B cell (primary cell): Measurements from ENCODE around the gene PFDN6. TPM values are rescaled to one million over a fixed set of nuclear protein-coding genes. Genes with fewer than 3 reads are reported as not detected.

Experiments
- ATAC-seq: fragments of 200-7000 bp; cut with Tn5 transposase; one replicate; pipeline ENCODE4 v1.10.0; 2021; ENCODE audit warnings: low read depth, mild to moderate bottlenecking, moderate number of reproducible peaks, moderate library complexity
- CTCF ChIA-PET: fragments of 350-600 bp; sonication (Branson Sonifier 250); formaldehyde crosslinking; loops from one replicate; lab custom pipeline; 2021; ENCODE audit warnings: antibody characterized with exemption, inconsistent platforms; lab: Charles Lee
- POLR2A ChIA-PET: fragments of 350-600 bp; sonication (Branson Sonifier 250); formaldehyde crosslinking; loops from one replicate; lab custom pipeline; 2021; ENCODE audit warnings: antibody characterized with exemption; lab: Charles Lee
- DNase-seq: peaks from one replicate; pipeline ENCODE4 v3.0.0; 2013
- H2AFZ ChIP-seq: 2 replicates; pipeline ENCODE4 v1.6.1; 2012; ENCODE audit warnings: mild to moderate bottlenecking, low read depth, low read length; ENCODE audit not compliant: insufficient read depth, poor library complexity, severe bottlenecking
- H3K27ac ChIP-seq, 2 donors: 1 replicate in 1 of 2; 2 replicates in 1 of 2; pipeline ENCODE4 v1.5.1; 2012 to 2013; ENCODE audit warnings: low read length in 2 of 2, mild to moderate bottlenecking in 2 of 2, moderate library complexity in 1 of 2
- H3K27me3 ChIP-seq, 4 experiments: fragments of 200-600 bp in 1 of 4; sonication (generic) in 1 of 4; replicated peaks in 1 of 4; 1 replicate in 2 of 4; 2 replicates in 2 of 4; pipeline versions ENCODE4 v1.6.1 to v1.7.0; 2013 to 2016; ENCODE audit warnings: low read length in 3 of 4, mild to moderate bottlenecking in 2 of 4, mixed read lengths in 1 of 4, moderate library complexity in 1 of 4; ENCODE audit not compliant: insufficient read depth in 4 of 4, control insufficient read depth in 3 of 4; ENCODE audit errors: control extremely low read depth in 1 of 4
- H3K36me3 ChIP-seq, 2 experiments: replicated peaks in 1 of 2; 1 replicate in 1 of 2; 2 replicates in 1 of 2; pipeline versions ENCODE4 v1.6.1 to v1.7.1; 2013; ENCODE audit warnings: low read length in 1 of 2; ENCODE audit not compliant: insufficient read depth in 2 of 2, control insufficient read depth in 1 of 2; ENCODE audit errors: control extremely low read depth in 1 of 2, extremely low read depth in 1 of 2
- H3K4me1 ChIP-seq, 2 donors: fragments of 200-600 bp in 1 of 2; sonication (generic) in 1 of 2; 1 replicate in 1 of 2; 2 replicates in 1 of 2; pipeline versions ENCODE4 v1.5.1 to v1.6.1; 2013 to 2017; ENCODE audit warnings: low read length in 2 of 2; ENCODE audit not compliant: control insufficient read depth in 2 of 2, insufficient read depth in 2 of 2
- H3K4me2 ChIP-seq: replicated peaks from 2 replicates; pipeline ENCODE3; 2012; ENCODE audit warnings: mild to moderate bottlenecking, low read depth, low read length; ENCODE audit not compliant: poor library complexity, severe bottlenecking
- H3K4me3 ChIP-seq, 5 experiments: fragments of 200-600 bp in 1 of 5; sonication (generic) in 1 of 5; 1 replicate in 3 of 5; 2 replicates in 2 of 5; pipeline versions ENCODE4 v1.5.1 to v1.7.0; 2011 to 2016; ENCODE audit warnings: low read length in 4 of 5, mild to moderate bottlenecking in 4 of 5, low read depth in 2 of 5, control low read depth in 1 of 5, moderate library complexity in 1 of 5; ENCODE audit not compliant: insufficient read depth in 1 of 5; ENCODE audit errors: control extremely low read depth in 1 of 5, extremely low read depth in 1 of 5
- H3K79me2 ChIP-seq: fragments of 200-600 bp; sonication (generic); one replicate; pipeline ENCODE4 v1.6.0; 2016; ENCODE audit warnings: low read length; ENCODE audit not compliant: control insufficient read depth, insufficient read depth
- H3K9ac ChIP-seq: fragments of 200-600 bp; sonication (generic); 2 replicates; pipeline ENCODE4 v1.6.1; 2017; ENCODE audit warnings: mild to moderate bottlenecking, low read length, moderate library complexity
- H3K9me3 ChIP-seq, 3 donors: one replicate each; pipeline versions ENCODE4 v1.6.1 to v1.7.1; 2013; ENCODE audit warnings: low read length in 2 of 3; ENCODE audit not compliant: control insufficient read depth in 2 of 3, insufficient read depth in 1 of 3; ENCODE audit errors: control extremely low read depth in 1 of 3
- H4K20me1 ChIP-seq: 2 replicates; pipeline ENCODE4 v1.6.0; 2012; ENCODE audit warnings: mild to moderate bottlenecking, low read length; ENCODE audit not compliant: insufficient read depth, control insufficient read depth, poor library complexity, severe bottlenecking
- H3K27ac Mint-ChIP-seq: one replicate; pipeline ENCODE4 v1.8.0; 2021; ENCODE audit warnings: mixed read lengths
- H3K27me3 Mint-ChIP-seq: one replicate; pipeline ENCODE4 v1.8.0; 2021; ENCODE audit warnings: mixed read lengths
- H3K4me1 Mint-ChIP-seq: one replicate; pipeline ENCODE4 v1.8.0; 2021; ENCODE audit warnings: mixed read lengths
- H3K4me3 Mint-ChIP-seq: one replicate; pipeline ENCODE4 v1.8.0; 2021; ENCODE audit warnings: mixed read lengths
- H3K9me3 Mint-ChIP-seq: one replicate; pipeline ENCODE4 v1.8.0; 2022; ENCODE audit warnings: mixed read lengths; ENCODE audit not compliant: insufficient read depth
- EZH2 ChIP-seq: IDR thresholded peaks from 2 replicates; pipeline ENCODE4 v1.6.1; 2012; ENCODE audit warnings: borderline replicate concordance, low read depth, mild to moderate bottlenecking, moderate library complexity, low read length; ENCODE audit not compliant: insufficient read depth, poor library complexity, severe bottlenecking
- WGBS: methylation state at CpG from one replicate; pipeline ENCODE4 v1.1.5; 2013; ENCODE audit warnings: missing lambda C conversion rate; ENCODE audit not compliant: insufficient coverage; 5-methylcytosine and 5-hydroxymethylcytosine counted together
- intact Hi-C: fragments of 100-400 bp; cut with micrococcal nuclease; formaldehyde crosslinking; loops from one replicate; pipeline ENCODE4 v1.10.0; 2022
- polyA plus RNA-seq: library from polyadenylated mRNA; depleted of rRNA; stranded (reverse); fragments of >200 nt; gene quantifications from 2 replicates; pipeline ENCODE4 v1.2.3, GENCODE V29; 2012
- total RNA-seq, 2 donors: library from RNA; stranded (reverse); fragments of 120-200 nt in 1 of 2; gene quantifications; 1 replicate in 1 of 2; 2 replicates in 1 of 2; pipeline versions ENCODE4 v1.2.3 to v1.2.4, GENCODE V29; 2013 to 2022
- TF ChIP-seq, protein P1 (sequence below): fragments of 200-600 bp; IDR thresholded peaks from one replicate; pipeline ENCODE4 v1.8.0; 2022; ENCODE audit warnings: antibody characterized with exemption, mild to moderate bottlenecking

The PFDN6 gene
- total and polyA plus RNA-seq, 2 donors (not counting 1 experiment from before 2014, with no cell fraction given): 33.2 to 51.1 TPM

DNA sequence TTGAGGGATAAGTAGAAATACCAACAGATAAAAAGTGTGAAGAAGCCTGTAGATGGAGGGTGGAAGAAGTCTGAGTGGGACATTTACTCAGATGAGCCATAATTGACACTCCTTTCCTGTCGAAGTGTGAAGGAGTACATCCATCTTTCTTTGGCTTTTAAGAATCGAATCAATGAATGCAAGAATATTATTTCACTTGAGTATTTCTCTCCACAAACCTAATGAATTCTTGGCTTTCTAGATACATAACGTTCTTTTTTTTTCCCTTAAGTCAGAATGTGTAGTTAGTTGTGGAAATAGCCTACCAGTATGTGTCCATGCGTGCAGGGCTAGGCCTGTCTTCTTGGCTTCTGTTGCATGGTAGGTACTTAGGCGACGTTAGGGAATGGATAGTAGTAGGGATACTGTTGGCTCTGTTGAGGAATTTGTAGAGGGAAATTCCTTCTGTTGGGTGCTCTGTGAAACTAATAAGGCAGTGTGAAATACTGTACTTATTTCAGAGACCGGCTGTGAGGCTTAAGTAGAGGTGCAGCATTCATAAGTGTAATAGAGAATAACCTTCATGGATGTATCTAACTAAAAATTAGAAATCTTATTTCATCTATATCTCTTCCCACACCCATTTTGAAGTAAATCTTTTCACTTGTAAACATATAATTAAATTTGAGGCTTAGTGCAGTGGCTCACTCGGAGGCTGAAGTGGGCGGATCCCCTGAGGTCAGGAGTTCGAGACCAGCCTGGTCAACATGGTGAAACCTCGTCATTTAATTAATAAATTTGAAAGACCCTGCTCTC lies 16.1 kb upstream of the PFDN6 start:
- peak overlapping the region; percentile 89 to 94 for H3K27ac ChIP-seq
- peak overlapping the region in 2 of 5 experiments; percentile 86 to 95 for H3K4me3 ChIP-seq
- H3K36me3 ChIP-seq: peaks cover 8 to 44% of the 10 kb centered on the region in 2 experiments
- Mint-ChIP-seq H3K27ac (peak overlapping the region; percentile 99), H3K4me3 (peak overlapping the region; percentile 94), H3K27me3 (no peaks in the 10 kb centered on the region), H3K4me1 (peaks cover 74% of the 10 kb centered on the region), H3K9me3 (no peaks in the 10 kb centered on the region)
- H3K4me2 ChIP-seq: peak overlapping the region; percentile 90
- peaks cover 55 to 66% of the 10 kb centered on the region in 2 donors for H3K4me1 ChIP-seq
- peaks cover 64% of the 10 kb centered on the region for H3K79me2 ChIP-seq
- H3K9ac ChIP-seq: peak overlapping the region; percentile 93
- POLR2A ChIA-PET: interaction anchor here (1.5 kb wide), 1 partner anchor 11 kb away, joined by 5 read pairs; no protein-coding TSS in a partner anchor
- DNase-seq (no peak), ATAC-seq (no peak)
- intact Hi-C loops: loop anchor here (5.0 kb wide), 1 partner anchor 309 kb away; the partner anchor contains the start of gene BAK1
- WGBS: 48% methylated on average over 3 of the region's 11 CpGs
- H3K27me3 ChIP-seq: no peaks in the 10 kb centered on the region
- TF ChIP-seq, protein P1, sequence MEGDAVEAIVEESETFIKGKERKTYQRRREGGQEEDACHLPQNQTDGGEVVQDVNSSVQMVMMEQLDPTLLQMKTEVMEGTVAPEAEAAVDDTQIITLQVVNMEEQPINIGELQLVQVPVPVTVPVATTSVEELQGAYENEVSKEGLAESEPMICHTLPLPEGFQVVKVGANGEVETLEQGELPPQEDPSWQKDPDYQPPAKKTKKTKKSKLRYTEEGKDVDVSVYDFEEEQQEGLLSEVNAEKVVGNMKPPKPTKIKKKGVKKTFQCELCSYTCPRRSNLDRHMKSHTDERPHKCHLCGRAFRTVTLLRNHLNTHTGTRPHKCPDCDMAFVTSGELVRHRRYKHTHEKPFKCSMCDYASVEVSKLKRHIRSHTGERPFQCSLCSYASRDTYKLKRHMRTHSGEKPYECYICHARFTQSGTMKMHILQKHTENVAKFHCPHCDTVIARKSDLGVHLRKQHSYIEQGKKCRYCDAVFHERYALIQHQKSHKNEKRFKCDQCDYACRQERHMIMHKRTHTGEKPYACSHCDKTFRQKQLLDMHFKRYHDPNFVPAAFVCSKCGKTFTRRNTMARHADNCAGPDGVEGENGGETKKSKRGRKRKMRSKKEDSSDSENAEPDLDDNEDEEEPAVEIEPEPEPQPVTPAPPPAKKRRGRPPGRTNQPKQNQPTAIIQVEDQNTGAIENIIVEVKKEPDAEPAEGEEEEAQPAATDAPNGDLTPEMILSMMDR: no peak
- TF ChIP-seq EZH2: no peak
- CTCF ChIA-PET: interaction anchor here (1.6 kb wide), 1 partner anchor 72 kb away, joined by 6 read pairs; no protein-coding TSS in a partner anchor
- H2AFZ ChIP-seq: no peak overlapping the region
- peaks cover 22% of the 10 kb centered on the region for H4K20me1 ChIP-seq
- no peaks in the 10 kb centered on the region for H3K9me3 ChIP-seq
